ENCODE measurements around the gene ERGIC3. TPM values are rescaled to one million over a fixed set of nuclear protein-coding genes. Genes with fewer than 3 reads are reported as not detected.
A peak's percentile ranks its signal among the peaks of the same experiment; 100 is the strongest.

The ERGIC3 gene
- total and polyA plus RNA-seq, 10 of the 15 experiments (the other 5 are each of a cell fraction or from before 2014, with no cell fraction given): 90.4 to 210 (median 139) TPM

DNA sequence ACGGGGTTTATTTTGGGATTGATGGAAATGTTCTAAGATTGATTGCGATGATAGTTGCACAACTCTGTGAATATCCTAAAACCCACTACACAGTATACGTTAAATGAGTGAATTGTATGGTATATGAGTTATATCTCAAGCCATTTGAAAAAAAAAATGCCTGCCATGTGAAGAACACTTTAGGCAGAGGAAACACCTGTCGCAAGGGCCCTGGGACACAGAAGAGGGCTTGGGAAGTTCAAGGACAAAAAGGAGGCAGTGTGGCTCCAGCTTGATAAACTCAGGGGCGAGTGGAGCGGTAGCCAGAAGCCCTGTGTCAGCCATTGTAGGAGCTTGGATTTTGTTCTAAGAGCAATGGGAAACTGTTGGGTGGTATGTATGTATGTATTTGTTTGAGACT is 49.5 kb upstream of the ERGIC3 start:
- RAD21 ChIA-PET (ENCODE audit: unreplicated experiment): interaction anchor here (2.3 kb wide), 1 partner anchor 29 kb away, joined by 5 read pairs; no protein-coding TSS in a partner anchor
- peaks cover 8% of the 10 kb centered on the region; the same call in 1 of the 2 replicates for H3K4me1 ChIP-seq (ENCODE audit: control insufficient read depth, insufficient read depth, low read length)
- no peaks in the 10 kb centered on the region for H3K9me3 ChIP-seq (replicated peaks; ENCODE audit: control insufficient read depth, insufficient read depth, low read length)
- POLR2A ChIA-PET: interaction anchor here (0.6 to 1.5 kb wide), 3 partner anchors 9 to 1480 kb away, joined by 3 to 4 read pairs (median 3); no protein-coding TSS in a partner anchor
- H4K20me1 ChIP-seq (ENCODE audit: control insufficient read depth, insufficient read depth): no peaks in the 10 kb centered on the region
- H3K27me3 ChIP-seq (replicated peaks in 1 of 2; ENCODE audit: control insufficient read depth in 2 of 2, insufficient read depth in 2 of 2, low read length in 1 of 2): no peaks in the 10 kb centered on the region
- FAIRE-seq: no peak
- SMC1A ChIA-PET (ENCODE audit: uncharacterized antibody, unreplicated experiment): interaction anchor here (1.0 to 2.7 kb wide), 3 partner anchors 9 to 46 kb away, joined by 3 to 14 read pairs (median 5); no protein-coding TSS in a partner anchor
- H2AFZ ChIP-seq (ENCODE audit: control insufficient read depth, low read depth, low read length): no peak overlapping the region
- peaks cover 35% of the 10 kb centered on the region for H3K79me2 ChIP-seq (ENCODE audit: control insufficient read depth, insufficient read depth, low read length)
- no peak for TF ChIP-seq TCF3 (IDR thresholded peaks at IDR 0.05; ENCODE audit: borderline replicate concordance, insufficient read depth, low read depth, low read length)
- intact Hi-C loops (cut with micrococcal nuclease; ENCODE audit: unreplicated experiment) (no loop called here), in situ Hi-C loops (cut with MboI) (no loop called here)
- H3K36me3 ChIP-seq (ENCODE audit: control insufficient read depth in 2 of 2, insufficient read depth in 2 of 2, low read length in 1 of 2): peaks cover 5 to 20% of the 10 kb centered on the region in 2 experiments
- no peak overlapping the region for H3K27ac ChIP-seq (ENCODE audit: control insufficient read depth, insufficient read depth)
- no peak for ATAC-seq
- CTCF ChIA-PET: interaction anchor here (0.7 to 2.0 kb wide), 3 partner anchors 30 to 40 kb away, joined by 3 to 9 read pairs (median 3); no protein-coding TSS in a partner anchor
- H3K4me2 ChIP-seq (ENCODE audit: control insufficient read depth, insufficient read depth): peak overlapping the region; percentile 95
- DNase-seq (ENCODE audit: low read depth, low spot score): no peak
- WGBS (ENCODE audit: insufficient coverage, insufficient replicate concordance, low lambda C conversion rate, missing lambda C conversion rate): 98% methylated on average over 6 of the region's 6 CpGs
- peak overlapping the region; percentile 100; the same call in 1 of the 2 replicates for H3K4me3 ChIP-seq
- BruUV-seq (replicated peaks): TSS peak; percentile 59
- H3K9ac ChIP-seq (ENCODE audit: control insufficient read depth, insufficient read depth, low read length): no peak overlapping the region

DNA sequence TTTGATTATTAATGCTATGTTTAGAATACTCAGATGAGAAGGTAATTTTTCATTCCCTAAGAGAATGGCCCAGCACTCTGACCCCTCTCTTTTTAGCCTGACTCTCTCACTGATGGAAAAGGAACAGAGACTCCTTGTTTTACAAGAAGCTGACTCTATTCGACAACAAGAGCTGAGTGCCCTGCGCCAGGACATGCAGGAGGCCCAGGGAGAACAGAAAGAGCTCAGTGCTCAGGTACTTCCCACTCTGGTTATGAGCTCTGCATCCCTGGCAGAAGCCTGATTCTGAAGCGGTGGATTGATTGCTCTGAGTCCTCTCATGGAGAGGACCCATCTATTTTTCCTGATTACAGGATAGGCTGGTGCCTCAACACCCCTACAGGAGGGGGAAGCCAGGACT is 45.4 kb upstream of the ERGIC3 start:
- Histone ChIP-seq H3K9me3 (replicated peaks; ENCODE audit: control insufficient read depth, insufficient read depth, low read length) (no peaks in the 10 kb centered on the region), H3K9ac (ENCODE audit: control insufficient read depth, insufficient read depth, low read length) (no peak overlapping the region), H4K20me1 (ENCODE audit: control insufficient read depth, insufficient read depth) (no peaks in the 10 kb centered on the region), H3K36me3 (ENCODE audit: control insufficient read depth in 2 of 2, insufficient read depth in 2 of 2, low read length in 1 of 2) (peaks cover 14 to 42% of the 10 kb centered on the region in 2 experiments), H3K4me1 (ENCODE audit: control insufficient read depth, insufficient read depth, low read length) (no peaks in the 10 kb centered on the region; the same call in 1 of the 2 replicates), H2AFZ (ENCODE audit: control insufficient read depth, low read depth, low read length) (no peak overlapping the region), H3K4me3 (no peak overlapping the region), H3K27me3 (replicated peaks in 1 of 2; ENCODE audit: control insufficient read depth in 2 of 2, insufficient read depth in 2 of 2, low read length in 1 of 2) (no peaks in the 10 kb centered on the region), H3K4me2 (ENCODE audit: control insufficient read depth, insufficient read depth) (no peak overlapping the region), H3K79me2 (ENCODE audit: control insufficient read depth, insufficient read depth, low read length) (peaks cover 7% of the 10 kb centered on the region), H3K27ac (ENCODE audit: control insufficient read depth, insufficient read depth) (no peak overlapping the region)
- no peak for FAIRE-seq
- RAD21 ChIA-PET (ENCODE audit: unreplicated experiment): interaction anchor here (0.6 kb wide), 1 partner anchor 119 kb away, joined by 3 read pairs; no protein-coding TSS in a partner anchor
- SMC1A ChIA-PET (ENCODE audit: uncharacterized antibody, unreplicated experiment): no interaction called here
- WGBS (ENCODE audit: insufficient coverage, insufficient replicate concordance, low lambda C conversion rate, missing lambda C conversion rate): 97% methylated on average over 3 of the region's 3 CpGs
- intact Hi-C loops (cut with micrococcal nuclease; ENCODE audit: unreplicated experiment): no loop called here
- in situ Hi-C loops (cut with MboI): no loop called here
- CTCF ChIA-PET: interaction anchor here (0.6 to 2.1 kb wide), 4 partner anchors 10 to 84 kb away, joined by 3 to 5 read pairs (median 4); no protein-coding TSS in a partner anchor
- ATAC-seq: no peak
- no TSS peak for BruUV-seq (replicated peaks)
- DNase-seq (ENCODE audit: low read depth, low spot score): no peak
- TF ChIP-seq MYC (IDR thresholded peaks at IDR 0.05; ENCODE audit: insufficient read depth, insufficient read length, insufficient replicate concordance, low read length, severe bottlenecking): no peak
- TF ChIP-seq CBX3 (IDR thresholded peaks at IDR 0.05; ENCODE audit: borderline replicate concordance, low read depth): no peak
- TF ChIP-seq SMARCA5 (IDR thresholded peaks at IDR 0.05): no peak
- TF ChIP-seq, protein P1, sequence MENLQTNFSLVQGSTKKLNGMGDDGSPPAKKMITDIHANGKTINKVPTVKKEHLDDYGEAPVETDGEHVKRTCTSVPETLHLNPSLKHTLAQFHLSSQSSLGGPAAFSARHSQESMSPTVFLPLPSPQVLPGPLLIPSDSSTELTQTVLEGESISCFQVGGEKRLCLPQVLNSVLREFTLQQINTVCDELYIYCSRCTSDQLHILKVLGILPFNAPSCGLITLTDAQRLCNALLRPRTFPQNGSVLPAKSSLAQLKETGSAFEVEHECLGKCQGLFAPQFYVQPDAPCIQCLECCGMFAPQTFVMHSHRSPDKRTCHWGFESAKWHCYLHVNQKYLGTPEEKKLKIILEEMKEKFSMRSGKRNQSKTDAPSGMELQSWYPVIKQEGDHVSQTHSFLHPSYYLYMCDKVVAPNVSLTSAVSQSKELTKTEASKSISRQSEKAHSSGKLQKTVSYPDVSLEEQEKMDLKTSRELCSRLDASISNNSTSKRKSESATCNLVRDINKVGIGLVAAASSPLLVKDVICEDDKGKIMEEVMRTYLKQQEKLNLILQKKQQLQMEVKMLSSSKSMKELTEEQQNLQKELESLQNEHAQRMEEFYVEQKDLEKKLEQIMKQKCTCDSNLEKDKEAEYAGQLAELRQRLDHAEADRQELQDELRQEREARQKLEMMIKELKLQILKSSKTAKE (IDR thresholded peaks at IDR 0.05; ENCODE audit: low read depth, poor library complexity, severe bottlenecking): no peak
- no peak for TF ChIP-seq DPF2 (IDR thresholded peaks at IDR 0.05)
- TF ChIP-seq KAT2A (conservative IDR thresholded peaks at IDR 0.05; ENCODE audit: control insufficient read depth, low read depth, low read length): no peak
- no peak for TF ChIP-seq CBFB (IDR thresholded peaks at IDR 0.05; ENCODE audit: low read depth)
- POLR2A ChIA-PET: no interaction called here

Measured in GM12878 (cell line).